Kidney (tissue), 14 donors: ENCODE data around the gene SDC3. TPM values are rescaled to one million over a fixed set of nuclear protein-coding genes. Genes with fewer than 3 reads are reported as not detected.

Experiments
- DNase-seq, 5 donors: peaks; one replicate each; pipeline ENCODE4 v3.0.0-alpha.2; 2013 to 2020
- FAIRE-seq: peaks from 2 replicates; lab custom pipeline; 2012; peaks lifted over from hg19 to GRCh38; lab: Jason Lieb, UNC
- H3K27ac ChIP-seq, 2 donors: one replicate each; pipeline ENCODE4 v1.7.0; 2013; ENCODE audit warnings: low read depth in 2 of 2, low read length in 2 of 2, inconsistent platforms in 1 of 2
- H3K27me3 ChIP-seq: one replicate; pipeline ENCODE4 v1.7.1; 2013; ENCODE audit warnings: low read length, inconsistent platforms; ENCODE audit not compliant: control insufficient read depth, insufficient read depth
- H3K36me3 ChIP-seq, 3 donors: one replicate each; pipeline versions ENCODE4 v1.7.0 to v1.7.1; 2013; ENCODE audit warnings: low read length in 3 of 3, control low read depth in 1 of 3, inconsistent platforms in 1 of 3; ENCODE audit not compliant: insufficient read depth in 3 of 3, control insufficient read depth in 2 of 3
- H3K4me1 ChIP-seq, 3 donors: one replicate each; pipeline versions ENCODE4 v1.7.0 to v1.7.1; 2013; ENCODE audit warnings: low read length in 3 of 3, inconsistent platforms in 1 of 3, low read depth in 1 of 3; ENCODE audit not compliant: control insufficient read depth in 2 of 3, insufficient read depth in 2 of 3
- H3K4me3 ChIP-seq, 3 donors: one replicate each; pipeline versions ENCODE4 v1.7.0 to v1.8.1; 2013; ENCODE audit warnings: low read length in 3 of 3, control low read depth in 1 of 3, inconsistent platforms in 1 of 3
- H3K9ac ChIP-seq, 3 donors: one replicate each; pipeline versions ENCODE4 v1.7.0 to v1.7.1; 2013; ENCODE audit warnings: low read length in 3 of 3, control low read depth in 1 of 3, inconsistent platforms in 1 of 3
- H3K9me3 ChIP-seq, 3 donors: one replicate each; pipeline versions ENCODE4 v1.7.0 to v1.7.1; 2013; ENCODE audit warnings: low read length in 3 of 3, control low read depth in 1 of 3, inconsistent platforms in 1 of 3; ENCODE audit not compliant: control insufficient read depth in 2 of 3, insufficient read depth in 1 of 3
- intact Hi-C: fragments of 100-400 bp; cut with DNase I; formaldehyde crosslinking; loops from one replicate; pipeline ENCODE4 v1.11.1; 2022
- polyA plus RNA-seq: library from polyadenylated mRNA; stranded (reverse); fragments of 350-450 nt; fragmentation: Illumina TruSeq; extraction: RNeasy Lipid Tissue Mini Kit (QIAGEN cat#74804); gene quantifications from one replicate; pipeline ENCODE4 v1.2.3, GENCODE V29; 2014; ENCODE audit warnings: low read depth, low replicate concordance; ENCODE audit not compliant: insufficient read depth
- total RNA-seq: library from RNA; stranded (reverse); fragmentation: NEBNext Ultra II Directional; extraction: Animal tissue kit (Norgen Biotek cat#: 25700); gene quantifications from one replicate; pipeline ENCODE4 v1.2.1, GENCODE V29; 2021
- TF ChIP-seq, protein P1 (sequence below): IDR thresholded peaks from 3 replicates; pipeline ENCODE4 v1.5.1; 2012; ENCODE audit warnings: mild to moderate bottlenecking, moderate library complexity, borderline replicate concordance; ENCODE audit not compliant: insufficient read depth; ENCODE audit errors: extremely low read depth
- donor health status: control.
- donor health status: control.
- donor health status: control.
- donor health status: control.
- donor health status: control.
- donor health status: DM: yes; HTN: yes; CAD: no.
- donor health status: Normal renal cell carcinoma (clear cell type).

SDC3 gene
- total and polyA plus RNA-seq, 2 donors from 2014 or later: 11.0 to 58.7 TPM

GRCh38 chr1:30882678-30883388 is 25.7 kb downstream of the SDC3 start:
- H3K27me3 ChIP-seq: no peaks in the 10 kb centered on the region
- H3K4me3 ChIP-seq: no peak overlapping the region
- H3K4me1 ChIP-seq: peaks cover 0 to 6% (median under 1%) of the 10 kb centered on the region in 3 donors
- intact Hi-C loops: no loop called here
- FAIRE-seq (no peak), DNase-seq (no peak)
- no peaks in the 10 kb centered on the region for H3K9me3 ChIP-seq
- H3K27ac ChIP-seq: no peak overlapping the region
- no peaks in the 10 kb centered on the region for H3K36me3 ChIP-seq
- H3K9ac ChIP-seq: no peak overlapping the region
- TF ChIP-seq, protein P1, sequence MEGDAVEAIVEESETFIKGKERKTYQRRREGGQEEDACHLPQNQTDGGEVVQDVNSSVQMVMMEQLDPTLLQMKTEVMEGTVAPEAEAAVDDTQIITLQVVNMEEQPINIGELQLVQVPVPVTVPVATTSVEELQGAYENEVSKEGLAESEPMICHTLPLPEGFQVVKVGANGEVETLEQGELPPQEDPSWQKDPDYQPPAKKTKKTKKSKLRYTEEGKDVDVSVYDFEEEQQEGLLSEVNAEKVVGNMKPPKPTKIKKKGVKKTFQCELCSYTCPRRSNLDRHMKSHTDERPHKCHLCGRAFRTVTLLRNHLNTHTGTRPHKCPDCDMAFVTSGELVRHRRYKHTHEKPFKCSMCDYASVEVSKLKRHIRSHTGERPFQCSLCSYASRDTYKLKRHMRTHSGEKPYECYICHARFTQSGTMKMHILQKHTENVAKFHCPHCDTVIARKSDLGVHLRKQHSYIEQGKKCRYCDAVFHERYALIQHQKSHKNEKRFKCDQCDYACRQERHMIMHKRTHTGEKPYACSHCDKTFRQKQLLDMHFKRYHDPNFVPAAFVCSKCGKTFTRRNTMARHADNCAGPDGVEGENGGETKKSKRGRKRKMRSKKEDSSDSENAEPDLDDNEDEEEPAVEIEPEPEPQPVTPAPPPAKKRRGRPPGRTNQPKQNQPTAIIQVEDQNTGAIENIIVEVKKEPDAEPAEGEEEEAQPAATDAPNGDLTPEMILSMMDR: no peak

DNA sequence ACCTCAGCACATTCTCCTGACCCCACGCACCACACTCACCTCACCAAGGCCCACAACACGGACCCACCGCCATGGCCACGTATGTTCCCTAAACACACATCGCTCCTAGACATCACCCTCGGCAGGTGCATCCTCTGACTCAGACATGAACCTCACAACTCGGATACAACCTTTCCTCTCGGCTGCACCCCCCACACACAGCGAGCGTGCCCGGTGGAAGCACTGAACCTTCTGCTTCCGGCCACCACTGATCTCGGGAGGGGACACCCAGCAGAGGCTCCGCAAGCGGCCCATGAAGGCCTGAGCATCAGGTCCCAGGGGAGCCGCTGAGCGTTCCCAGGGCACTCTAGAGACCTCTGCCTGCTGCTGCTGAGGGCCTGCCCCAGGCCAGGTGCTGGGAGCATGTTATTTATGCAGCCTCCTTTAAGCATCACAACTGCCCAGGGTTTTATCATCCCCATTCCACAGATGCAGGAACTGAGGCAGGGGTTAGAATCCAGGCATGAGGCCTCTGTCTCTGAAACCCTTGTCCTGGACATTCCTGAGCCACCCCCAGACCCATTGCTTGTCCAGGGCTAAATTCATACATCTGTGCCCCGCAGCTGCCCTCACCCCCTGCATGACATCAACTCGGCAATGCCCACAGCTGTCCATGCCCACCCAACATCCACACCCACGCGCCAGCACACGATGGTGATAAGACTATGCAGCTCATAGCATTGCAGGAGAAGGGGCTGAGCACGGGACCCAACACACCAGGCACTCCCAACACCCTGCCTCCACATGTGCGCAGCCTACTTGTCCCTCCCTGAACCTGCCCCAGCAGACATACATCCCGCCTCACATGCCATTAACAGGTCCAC is 27.0 kb downstream of the SDC3 start:
- TF ChIP-seq, protein P1: no peak
- DNase-seq: no peak
- H3K27me3 ChIP-seq: no peaks in the 10 kb centered on the region
- H3K4me1 ChIP-seq: peaks cover 0 to 3% (median 2%) of the 10 kb centered on the region in 3 donors
- no peak overlapping the region for H3K27ac ChIP-seq
- FAIRE-seq: no peak
- no peak overlapping the region for H3K4me3 ChIP-seq
- H3K9me3 ChIP-seq: no peaks in the 10 kb centered on the region
- no peak overlapping the region for H3K9ac ChIP-seq
- intact Hi-C loops: no loop called here
- H3K36me3 ChIP-seq: no peaks in the 10 kb centered on the region

DNA sequence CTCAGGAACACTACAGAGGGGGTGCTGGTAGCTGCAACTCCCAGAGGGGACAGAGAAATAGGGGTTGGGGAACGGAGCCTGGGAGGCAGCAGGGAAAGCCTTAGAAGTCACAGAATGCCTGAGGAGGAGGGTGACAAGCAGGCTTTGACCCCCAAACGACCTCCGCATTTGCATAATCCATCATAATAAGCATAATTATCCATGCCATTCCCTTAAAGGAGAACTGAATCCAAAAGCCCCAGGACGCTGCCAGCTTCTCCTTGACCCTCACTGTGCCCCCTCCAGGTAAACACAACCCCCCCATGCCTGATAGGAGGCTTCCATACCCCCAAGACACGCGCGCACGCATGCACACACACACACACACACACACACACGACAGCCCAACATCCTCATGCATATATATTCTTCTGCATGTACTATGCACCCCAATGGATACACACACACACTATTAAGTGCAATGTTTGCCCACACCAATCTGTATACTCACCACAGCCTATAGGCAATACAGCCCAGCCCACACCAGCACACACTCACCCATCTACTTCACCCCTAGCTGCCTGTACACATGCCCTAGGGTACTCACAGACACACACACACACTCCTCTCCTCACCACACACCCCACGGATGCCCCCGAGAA is 27.8 kb downstream of the SDC3 start:
- H3K4me3 ChIP-seq: no peak overlapping the region
- TF ChIP-seq, protein P1: no peak
- H3K9ac ChIP-seq: no peak overlapping the region
- peaks cover 0 to 3% (median 0%) of the 10 kb centered on the region in 3 donors for H3K4me1 ChIP-seq
- no peaks in the 10 kb centered on the region for H3K27me3 ChIP-seq
- H3K36me3 ChIP-seq: no peaks in the 10 kb centered on the region
- DNase-seq: no peak
- H3K9me3 ChIP-seq: no peaks in the 10 kb centered on the region
- FAIRE-seq: no peak
- intact Hi-C loops: no loop called here
- no peak overlapping the region for H3K27ac ChIP-seq
